GM19035 (cell line): Measurements from ENCODE around the gene ZMYND8.
"Not testable (repeated sequence)": the region's sequence is repeated elsewhere in the genome, so short reads cannot be mapped to it uniquely, and the experiment has no call there.

Experiments
- ATAC-seq: cut with Tn5 transposase; IDR thresholded peaks from one replicate; pipeline ENCODE4 v1.9.1; 2021; ENCODE audit not compliant: unreplicated experiment

Gene ZMYND8

GRCh38 chr20:47356526-47357295 is at the start of gene ZMYND8:
TSS of gene ZMYND8 (minus strand) at chr20:47356699. CDS start at chr20:47356670, 29 bp downstream.
- ATAC-seq, result peak; percentile 48

GRCh38 chr20:47405775-47406325 is 49.4 kb upstream of the ZMYND8 start:
- ATAC-seq, result no peak

GRCh38 chr20:47400685-47401084 is 44.2 kb upstream of the ZMYND8 start:
- no peak for ATAC-seq

GRCh38 chr20:47397652-47398301 is 41.3 kb upstream of the ZMYND8 start:
- ATAC-seq, result no peak

GRCh38 chr20:47396762-47397476 is 40.4 kb upstream of the ZMYND8 start:
- no peak for ATAC-seq

- ATAC-seq, result not testable (repeated sequence)
These were observed 37.5 kb upstream of the ZMYND8 start for GRCh38 chr20:47393796-47394514.

GRCh38 chr20:47392721-47393073 is 36.2 kb upstream of the ZMYND8 start:
- ATAC-seq, result no peak

- no peak for ATAC-seq
These were observed 35.7 kb upstream of the ZMYND8 start for GRCh38 chr20:47392015-47392720.

GRCh38 chr20:47391276-47392010 is 34.9 kb upstream of the ZMYND8 start:
- ATAC-seq, result no peak

- no peak for ATAC-seq
These were observed 33.4 kb upstream of the ZMYND8 start for GRCh38 chr20:47389867-47390347.

GRCh38 chr20:47385968-47386367 is 29.5 kb upstream of the ZMYND8 start:
- not testable (repeated sequence) for ATAC-seq

GRCh38 chr20:47382746-47383415 is 26.4 kb upstream of the ZMYND8 start:
- no peak for ATAC-seq

- no peak for ATAC-seq
These were observed 24.0 kb upstream of the ZMYND8 start for GRCh38 chr20:47380481-47380880.

GRCh38 chr20:47379433-47380150 is 23.1 kb upstream of the ZMYND8 start:
- ATAC-seq, result no peak

- ATAC-seq, result no peak
These were observed 20.7 kb upstream of the ZMYND8 start for GRCh38 chr20:47377122-47377722.

- ATAC-seq, result not testable (repeated sequence)
These were observed 19.7 kb upstream of the ZMYND8 start for GRCh38 chr20:47376096-47376643.

GRCh38 chr20:47374121-47374520 is 17.6 kb upstream of the ZMYND8 start:
- not testable (repeated sequence) for ATAC-seq
